ENCODE measurements around the gene MCM7. TPM values are rescaled to one million over a fixed set of nuclear protein-coding genes. Genes with fewer than 3 reads are reported as not detected.

MCM7 gene
- polyA plus RNA-seq, 3 donors: 6.9 to 61.1 (median 8.8) TPM

GRCh38 chr7:100098913-100099312, 2.3 kb downstream of the MCM7 start:
- Histone ChIP-seq H3K27ac (ENCODE audit: low read depth in 1 of 2, low read length in 2 of 2) (no peak overlapping the region), H3K27me3 (ENCODE audit: control insufficient read depth in 2 of 2, insufficient read depth in 2 of 2, low read length in 2 of 2) (no peaks in the 10 kb centered on the region), H3K4me1 (ENCODE audit: control insufficient read depth in 1 of 2, insufficient read depth in 2 of 2, low read length in 2 of 2) (peaks cover 22 to 27% of the 10 kb centered on the region in 2 donors), H3K4me2 (replicated peaks; ENCODE audit: extremely low read depth, low read length, poor library complexity, severe bottlenecking) (no peak overlapping the region), H2AFZ (ENCODE audit: insufficient read depth, low read depth, low read length, poor library complexity, severe bottlenecking) (no peak overlapping the region), H3K79me2 (ENCODE audit: insufficient read depth, low read length) (peaks cover 53% of the 10 kb centered on the region), H3K9me3 (replicated peaks in 1 of 2; ENCODE audit: control insufficient read depth in 1 of 2, insufficient read depth in 1 of 2, low read length in 2 of 2) (no peaks in the 10 kb centered on the region), H4K20me1 (ENCODE audit: insufficient read depth, low read length) (no peaks in the 10 kb centered on the region), H3K4me3 (replicated peaks in 1 of 3; ENCODE audit: low read depth in 2 of 3, low read length in 3 of 3) (no peak overlapping the region), H3K36me3 (replicated peaks in 1 of 2; ENCODE audit: control insufficient read depth in 1 of 2, insufficient read depth in 2 of 2, low read length in 2 of 2) (peaks cover 56 to 64% of the 10 kb centered on the region in 2 donors), H3K9ac (ENCODE audit: insufficient read depth, low read length, poor library complexity, severe bottlenecking) (no peak overlapping the region)
- Mint-ChIP-seq H3K4me1 (peaks cover 23% of the 10 kb centered on the region), H3K36me3 (peaks cover 60 to 67% of the 10 kb centered on the region in 2 donors), H3K9me3 (no peaks in the 10 kb centered on the region), H3K27me3 (ENCODE audit: low read depth in 3 of 3) (peaks cover 0 to 3% (median 0%) of the 10 kb centered on the region in 3 donors), H3K4me3 (no peak overlapping the region), H3K27ac (peak overlapping the region in 3 of 7 donors; percentile 3 to 89 (median 56))
- intact Hi-C loops (cut with micrococcal nuclease): no loop called here
- DNase-seq: no peak
- WGBS (ENCODE audit: insufficient coverage): 92% methylated on average over 8 of the region's 10 CpGs
- TF ChIP-seq CTCF (IDR thresholded peaks at IDR 0.05): no peak

- Histone ChIP-seq H3K27me3 (ENCODE audit: control insufficient read depth in 2 of 2, insufficient read depth in 2 of 2, low read length in 2 of 2) (no peaks in the 10 kb centered on the region), H3K4me2 (replicated peaks; ENCODE audit: extremely low read depth, low read length, poor library complexity, severe bottlenecking) (no peak overlapping the region), H3K9me3 (replicated peaks in 1 of 2; ENCODE audit: control insufficient read depth in 1 of 2, insufficient read depth in 1 of 2, low read length in 2 of 2) (no peaks in the 10 kb centered on the region), H3K27ac (ENCODE audit: low read depth in 1 of 2, low read length in 2 of 2) (no peak overlapping the region), H2AFZ (ENCODE audit: insufficient read depth, low read depth, low read length, poor library complexity, severe bottlenecking) (no peak overlapping the region), H3K36me3 (replicated peaks in 1 of 2; ENCODE audit: control insufficient read depth in 1 of 2, insufficient read depth in 2 of 2, low read length in 2 of 2) (peaks cover 82 to 88% of the 10 kb centered on the region in 2 donors), H3K79me2 (ENCODE audit: insufficient read depth, low read length) (peaks cover 39% of the 10 kb centered on the region), H3K4me1 (ENCODE audit: control insufficient read depth in 1 of 2, insufficient read depth in 2 of 2, low read length in 2 of 2) (peaks cover 9 to 10% of the 10 kb centered on the region in 2 donors), H3K9ac (ENCODE audit: insufficient read depth, low read length, poor library complexity, severe bottlenecking) (no peak overlapping the region), H3K4me3 (replicated peaks in 1 of 3; ENCODE audit: low read depth in 2 of 3, low read length in 3 of 3) (no peak overlapping the region), H4K20me1 (ENCODE audit: insufficient read depth, low read length) (no peaks in the 10 kb centered on the region)
- H3K27ac Mint-ChIP-seq: peak overlapping the region in 3 of 7 donors; percentile 10 to 77 (median 62)
- H3K27me3 Mint-ChIP-seq (ENCODE audit: low read depth in 3 of 3): no peaks in the 10 kb centered on the region
- 95% methylated on average over 13 of the region's 17 CpGs for WGBS (ENCODE audit: insufficient coverage)
- TF ChIP-seq CTCF (IDR thresholded peaks at IDR 0.05): no peak
- DNase-seq: no peak
- intact Hi-C loops (cut with micrococcal nuclease): no loop called here
- peaks cover 14% of the 10 kb centered on the region for H3K4me1 Mint-ChIP-seq
- H3K4me3 Mint-ChIP-seq: no peak overlapping the region
- no peaks in the 10 kb centered on the region for H3K9me3 Mint-ChIP-seq
- H3K36me3 Mint-ChIP-seq: peaks cover 83 to 89% of the 10 kb centered on the region in 2 donors
Observed at GRCh38 chr7:100095704-100096103, 5.5 kb downstream of the MCM7 start.
